Osteoblast (primary cell): ENCODE measurements around the gene ZNF208. TPM values are rescaled to one million over a fixed set of nuclear protein-coding genes. Genes with fewer than 3 reads are reported as not detected.

ENCODE experiments used
- DNase-seq: peaks from one replicate; pipeline ENCODE4 v3.0.0; 2011; ENCODE audit warnings: low spot score, mixed read lengths; ENCODE audit not compliant: insufficient read length; ENCODE audit errors: missing footprints
- H2AFZ ChIP-seq: 2 replicates; pipeline ENCODE4 v1.6.0; 2011; ENCODE audit warnings: mild to moderate bottlenecking, low read length
- H3K27ac ChIP-seq: 2 replicates; pipeline ENCODE4 v1.5.1; 2011; ENCODE audit warnings: mild to moderate bottlenecking, low read depth, low read length, moderate library complexity
- H3K27me3 ChIP-seq: 2 replicates; pipeline ENCODE4 v1.6.0; 2012; ENCODE audit warnings: mild to moderate bottlenecking, control low read depth, inconsistent platforms, low read length, moderate library complexity; ENCODE audit not compliant: insufficient read depth
- H3K36me3 ChIP-seq: 2 replicates; pipeline ENCODE4 v1.5.1; 2011; ENCODE audit warnings: mild to moderate bottlenecking, low read length, control low read depth, moderate library complexity; ENCODE audit not compliant: insufficient read depth
- H3K4me1 ChIP-seq: 2 replicates; pipeline ENCODE4 v1.5.1; 2011; ENCODE audit warnings: mild to moderate bottlenecking, low read length, control low read depth, moderate library complexity; ENCODE audit not compliant: insufficient read depth
- H3K4me2 ChIP-seq: 2 replicates; pipeline ENCODE4 v1.6.0; 2011; ENCODE audit warnings: mild to moderate bottlenecking, low read length; ENCODE audit not compliant: insufficient read depth
- H3K4me3 ChIP-seq: fragments of 200-600 bp; sonication (generic); 3 replicates; pipeline ENCODE4 v1.5.1; 2012; ENCODE audit warnings: mild to moderate bottlenecking, low read length, inconsistent platforms; ENCODE audit not compliant: insufficient read depth
- H3K79me2 ChIP-seq: 2 replicates; pipeline ENCODE4 v1.6.0; 2012; ENCODE audit warnings: mild to moderate bottlenecking, low read length, control low read depth, inconsistent platforms; ENCODE audit not compliant: insufficient read depth
- H3K9me3 ChIP-seq: 2 replicates; pipeline ENCODE4 v1.5.1; 2011; ENCODE audit warnings: low read depth, low read length, control low read depth
- H4K20me1 ChIP-seq: 2 replicates; pipeline ENCODE4 v1.6.0; 2012; ENCODE audit warnings: mild to moderate bottlenecking, low read length, control low read depth; ENCODE audit not compliant: insufficient read depth
- CTCF ChIP-seq: IDR thresholded peaks from 2 replicates; pipeline ENCODE4 v1.5.1; 2011; ENCODE audit warnings: mild to moderate bottlenecking, low read depth, low read length, moderate library complexity; ENCODE audit errors: extremely low read depth
- total RNA-seq: library from RNA; depleted of rRNA; stranded (reverse); fragments of >200 nt; gene quantifications from 2 replicates; pipeline ENCODE4 v1.2.3, GENCODE V29; 2012

ZNF208 gene
- total RNA-seq, 1 donor = 1.4 TPM

DNA sequence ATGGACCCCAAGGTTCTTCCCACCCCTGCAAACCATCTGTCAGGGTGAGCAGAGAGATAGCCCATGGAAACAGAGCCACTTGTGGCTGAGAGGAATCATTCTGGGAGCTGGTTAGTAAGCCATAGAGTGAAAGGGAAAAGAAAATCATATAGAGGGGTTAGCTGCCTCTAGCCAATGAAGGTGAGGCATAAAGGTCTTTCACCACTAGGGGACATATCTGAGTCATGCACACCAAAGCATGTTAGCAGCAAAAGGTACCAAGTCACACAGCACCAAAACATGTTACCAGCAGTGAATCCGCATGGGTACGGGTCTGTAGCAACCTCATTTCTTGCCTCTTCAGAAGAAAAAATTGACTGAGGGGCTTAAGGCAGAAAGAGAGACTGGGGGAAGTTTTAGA lies 98.1 kb downstream of the ZNF208 start:
- Histone ChIP-seq H3K36me3 (no peaks in the 10 kb centered on the region), H3K79me2 (no peaks in the 10 kb centered on the region), H3K9me3 (peaks cover 9% of the 10 kb centered on the region), H3K4me1 (no peaks in the 10 kb centered on the region), H3K4me2 (no peak overlapping the region), H3K27ac (no peak overlapping the region), H3K27me3 (no peaks in the 10 kb centered on the region), H4K20me1 (no peaks in the 10 kb centered on the region), H2AFZ (no peak overlapping the region), H3K4me3 (no peak overlapping the region)
- TF ChIP-seq CTCF = no peak
- DNase-seq = no peak

DNA sequence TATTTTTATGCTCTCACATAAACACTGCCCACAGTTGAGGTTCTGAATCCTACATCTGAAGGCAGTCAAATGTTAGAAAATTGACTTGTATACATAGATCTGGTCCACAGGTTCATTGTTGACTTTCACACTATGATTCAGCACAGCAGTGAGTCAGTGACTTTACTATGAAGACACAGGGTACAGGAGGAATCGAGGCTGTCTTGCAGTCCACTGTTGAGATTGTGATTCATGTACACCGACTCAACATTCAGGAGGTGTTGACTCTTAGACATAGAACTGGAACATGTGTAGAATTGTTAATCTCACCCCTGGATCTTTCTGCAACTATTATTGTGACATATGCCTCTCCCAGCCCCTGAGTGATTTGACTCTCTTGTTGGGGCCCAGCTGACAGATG lies 100.4 kb downstream of the ZNF208 start:
- Histone ChIP-seq H3K9me3 (no peaks in the 10 kb centered on the region), H3K27ac (no peak overlapping the region)
- DNase-seq = no peak

DNA sequence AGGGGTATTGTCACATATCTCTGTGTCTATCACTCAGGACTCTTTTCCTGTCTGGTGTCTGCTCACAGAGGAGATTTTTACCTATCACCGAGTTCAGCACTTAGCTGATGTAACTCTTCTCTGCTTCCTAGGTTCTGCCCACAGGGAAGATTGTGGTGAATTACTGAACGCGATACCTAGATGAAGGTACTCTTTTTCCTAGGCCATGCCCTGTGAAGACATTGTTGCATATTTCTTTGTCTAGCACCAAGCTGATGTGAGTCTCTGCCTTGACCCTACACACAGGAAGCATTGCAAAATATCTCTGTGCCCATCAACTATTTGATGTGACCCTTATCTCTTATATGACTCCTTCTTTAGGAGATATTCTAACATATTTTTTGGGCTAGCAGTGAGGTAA lies 102.7 kb downstream of the ZNF208 start:
- no peak for DNase-seq
- H3K4me3 ChIP-seq = no peak overlapping the region
- no peaks in the 10 kb centered on the region for H3K36me3 ChIP-seq
- H3K9me3 ChIP-seq = no peaks in the 10 kb centered on the region
- no peaks in the 10 kb centered on the region for H3K79me2 ChIP-seq
- no peaks in the 10 kb centered on the region for H3K27me3 ChIP-seq
- H4K20me1 ChIP-seq = no peaks in the 10 kb centered on the region
- H3K4me2 ChIP-seq = no peak overlapping the region
- no peak overlapping the region for H3K27ac ChIP-seq
- no peak for TF ChIP-seq CTCF
- no peak overlapping the region for H2AFZ ChIP-seq
- H3K4me1 ChIP-seq = no peaks in the 10 kb centered on the region

More for the DNA sequence above, 100.4 kb downstream of the ZNF208 start:
- H3K4me3 ChIP-seq = no peak overlapping the region
- H3K4me1 ChIP-seq = no peaks in the 10 kb centered on the region
- no peaks in the 10 kb centered on the region for H3K79me2 ChIP-seq
- no peak for TF ChIP-seq CTCF
- H3K4me2 ChIP-seq = no peak overlapping the region
- no peak overlapping the region for H2AFZ ChIP-seq
- H3K36me3 ChIP-seq = no peaks in the 10 kb centered on the region
- H4K20me1 ChIP-seq = no peaks in the 10 kb centered on the region
- H3K27me3 ChIP-seq = no peaks in the 10 kb centered on the region

DNA sequence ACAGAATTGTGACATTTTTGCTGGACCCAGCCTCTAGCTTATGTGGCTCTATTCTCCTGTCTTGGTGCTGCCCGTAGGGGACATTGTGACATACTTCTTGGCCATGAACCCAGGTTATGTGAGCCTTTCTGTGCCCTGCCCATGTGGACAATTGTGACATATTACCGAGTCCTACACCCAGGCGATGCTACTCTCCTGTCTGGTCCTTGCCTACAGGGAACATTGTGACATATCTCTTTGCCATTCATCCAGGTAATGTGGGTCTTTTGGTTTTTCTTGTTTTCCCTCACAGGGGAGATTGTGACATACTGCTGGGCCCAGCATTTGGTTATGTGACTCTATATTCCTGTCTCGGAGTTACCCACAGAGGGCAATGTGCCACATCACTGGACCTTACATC lies 103.2 kb downstream of the ZNF208 start:
- no peak overlapping the region for H3K27ac ChIP-seq
- H3K4me3 ChIP-seq = no peak overlapping the region
- H3K27me3 ChIP-seq = no peaks in the 10 kb centered on the region
- no peaks in the 10 kb centered on the region for H3K9me3 ChIP-seq
- H3K79me2 ChIP-seq = no peaks in the 10 kb centered on the region
- no peaks in the 10 kb centered on the region for H4K20me1 ChIP-seq
- H3K36me3 ChIP-seq = no peaks in the 10 kb centered on the region
- H3K4me2 ChIP-seq = no peak overlapping the region
- H3K4me1 ChIP-seq = no peaks in the 10 kb centered on the region
- no peak overlapping the region for H2AFZ ChIP-seq
- no peak for TF ChIP-seq CTCF
- no peak for DNase-seq
